Activated CD4-positive, alpha-beta T cell treated with anti-CD3 and anti-CD28 coated beads, Interleukin-2, amount 10 ng/mL, durations not matched to agents 7 days and 5 days (primary cell): Measurements from ENCODE around the gene GABRG3. TPM values are rescaled to one million over a fixed set of nuclear protein-coding genes. Genes with fewer than 3 reads are reported as not detected.

Source experiments
- CTCF ChIA-PET: fragments of 350-600 bp; sonication (Branson Sonifier 250); formaldehyde crosslinking; loops from one replicate; lab custom pipeline; 2021; ENCODE audit warnings: antibody characterized with exemption; lab: Charles Lee
- POLR2A ChIA-PET: fragments of 350-600 bp; sonication (Branson Sonifier 250); formaldehyde crosslinking; loops from one replicate; lab custom pipeline; 2021; ENCODE audit warnings: antibody characterized with exemption; lab: Charles Lee
- DNase-seq: peaks from one replicate; pipeline ENCODE4 v3.0.0-alpha.2; 2020
- H3K27ac Mint-ChIP-seq: one replicate; pipeline ENCODE4 v1.8.0; 2021; ENCODE audit warnings: mild to moderate bottlenecking, moderate library complexity, mixed read lengths
- H3K27me3 Mint-ChIP-seq: one replicate; pipeline ENCODE4 v1.8.0; 2021; ENCODE audit warnings: mixed read lengths
- H3K36me3 Mint-ChIP-seq: one replicate; pipeline ENCODE4 v1.8.0; 2021; ENCODE audit warnings: low read depth, mixed read lengths
- H3K4me1 Mint-ChIP-seq: one replicate; pipeline ENCODE4 v1.8.0; 2021; ENCODE audit warnings: mixed read lengths
- H3K4me3 Mint-ChIP-seq: one replicate; pipeline ENCODE4 v1.8.0; 2021; ENCODE audit warnings: mild to moderate bottlenecking, moderate library complexity, mixed read lengths
- H3K9me3 Mint-ChIP-seq: one replicate; pipeline ENCODE4 v1.8.0; 2021; ENCODE audit warnings: mixed read lengths
- total RNA-seq, 2 experiments: library from RNA; stranded (reverse); gene quantifications; one replicate each; pipeline ENCODE4 v1.2.3, GENCODE V29; 2021

Gene GABRG3
- total RNA-seq, 2 experiments from 2014 or later = not detected

- ChIA-PET POLR2A (no interaction called here), CTCF (no interaction called here)
- Mint-ChIP-seq H3K27me3 (no peaks in the 10 kb centered on the region), H3K27ac (no peak overlapping the region), H3K9me3 (peaks cover 21% of the 10 kb centered on the region), H3K4me3 (no peak overlapping the region), H3K4me1 (no peaks in the 10 kb centered on the region), H3K36me3 (no peaks in the 10 kb centered on the region)
- no peak for DNase-seq
Observed at GRCh38 chr15:27480642-27481041, 509.7 kb downstream of the GABRG3 start.

DNA sequence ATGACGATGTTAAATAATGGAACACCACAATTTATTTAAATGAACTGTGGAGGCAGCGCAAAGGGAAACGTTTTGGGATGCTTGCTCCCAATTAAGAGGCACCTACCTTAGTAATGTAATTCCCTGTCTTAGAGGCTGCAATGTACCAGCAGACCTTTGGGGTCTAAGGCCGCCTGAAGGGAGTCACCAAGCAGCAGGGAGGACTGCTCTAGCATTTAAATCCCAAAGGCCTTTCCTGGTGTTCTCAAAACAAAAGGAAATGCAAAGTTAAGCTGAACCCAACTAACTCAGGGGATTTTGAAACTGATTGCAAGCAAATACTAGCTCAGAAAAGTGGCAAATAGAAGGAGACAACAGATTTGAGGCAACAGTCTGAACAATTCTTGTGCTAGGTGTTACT, 510.8 kb downstream of the GABRG3 start:
- H3K27me3 Mint-ChIP-seq = no peaks in the 10 kb centered on the region
- no peak for DNase-seq
- no peak overlapping the region for H3K4me3 Mint-ChIP-seq
- H3K9me3 Mint-ChIP-seq = peaks cover 21% of the 10 kb centered on the region
- H3K4me1 Mint-ChIP-seq = no peaks in the 10 kb centered on the region
- POLR2A ChIA-PET = no interaction called here
- CTCF ChIA-PET = no interaction called here
- no peak overlapping the region for H3K27ac Mint-ChIP-seq
- H3K36me3 Mint-ChIP-seq = no peaks in the 10 kb centered on the region

GRCh38 chr15:27482287-27482686, 511.3 kb downstream of the GABRG3 start:
- Mint-ChIP-seq H3K4me3 (no peak overlapping the region), H3K4me1 (no peaks in the 10 kb centered on the region), H3K9me3 (peaks cover 18% of the 10 kb centered on the region), H3K27ac (no peak overlapping the region), H3K27me3 (no peaks in the 10 kb centered on the region), H3K36me3 (no peaks in the 10 kb centered on the region)
- ChIA-PET CTCF (no interaction called here), POLR2A (no interaction called here)
- DNase-seq = no peak

- Mint-ChIP-seq H3K4me1 (no peaks in the 10 kb centered on the region), H3K4me3 (no peak overlapping the region), H3K27me3 (no peaks in the 10 kb centered on the region), H3K27ac (no peak overlapping the region), H3K9me3 (peaks cover 15% of the 10 kb centered on the region), H3K36me3 (no peaks in the 10 kb centered on the region)
- ChIA-PET CTCF (no interaction called here), POLR2A (no interaction called here)
- DNase-seq = no peak
Observed at GRCh38 chr15:27483124-27483523, 512.1 kb downstream of the GABRG3 start.

- ChIA-PET CTCF (no interaction called here), POLR2A (no interaction called here)
- Mint-ChIP-seq H3K27me3 (no peaks in the 10 kb centered on the region), H3K4me3 (no peak overlapping the region), H3K9me3 (peaks cover 8% of the 10 kb centered on the region), H3K4me1 (no peaks in the 10 kb centered on the region), H3K36me3 (no peaks in the 10 kb centered on the region), H3K27ac (no peak overlapping the region)
- no peak for DNase-seq
Observed at GRCh38 chr15:27485265-27485664, 514.3 kb downstream of the GABRG3 start.

- POLR2A ChIA-PET = no interaction called here
- H3K36me3 Mint-ChIP-seq = no peaks in the 10 kb centered on the region
Observed at GRCh38 chr15:27486051-27486450, 515.1 kb downstream of the GABRG3 start.

DNA sequence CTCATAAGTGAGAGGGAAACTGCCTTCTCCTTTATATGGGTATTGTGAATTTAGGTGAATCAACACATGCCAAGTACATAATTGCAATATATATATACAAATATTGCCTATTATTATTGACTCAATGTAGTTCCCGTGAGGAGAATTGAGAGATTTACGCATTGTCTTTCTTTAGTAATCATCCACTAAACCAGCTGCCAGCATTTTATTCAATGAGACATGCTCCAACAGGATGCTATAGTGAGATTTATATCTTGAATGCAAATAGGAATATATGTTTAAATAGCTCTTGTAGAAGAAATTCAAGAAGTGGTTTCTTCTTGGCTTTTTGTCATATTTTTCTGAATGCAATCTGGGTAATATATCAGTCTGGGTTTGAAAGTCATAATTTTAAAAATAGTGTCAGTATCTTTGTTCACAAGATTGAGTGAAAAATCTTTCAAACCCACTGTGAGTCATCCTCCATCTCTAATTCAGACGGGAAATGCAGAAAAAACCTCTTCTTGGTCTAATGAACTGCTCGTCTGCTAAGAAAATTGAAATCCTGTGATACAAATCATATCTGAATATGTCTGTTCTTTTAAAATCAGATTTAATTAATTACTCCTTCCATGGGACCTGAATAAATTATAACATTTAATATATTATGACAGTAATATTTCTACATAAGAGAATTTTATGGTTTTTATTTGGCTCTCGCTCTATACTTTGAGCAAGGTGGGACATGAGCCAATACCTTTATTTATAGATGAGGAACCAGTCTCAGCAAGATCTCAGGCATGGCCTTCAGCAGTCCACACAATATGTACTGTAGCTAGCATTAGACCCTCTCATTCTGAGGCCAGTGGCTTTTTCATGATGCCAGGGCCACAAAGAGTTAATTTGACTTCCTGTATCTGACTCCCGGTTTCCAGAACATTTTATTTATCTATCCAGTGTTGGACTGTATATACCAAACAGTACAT, 516.0 kb downstream of the GABRG3 start:
- no peaks in the 10 kb centered on the region for H3K4me1 Mint-ChIP-seq
- ChIA-PET CTCF (no interaction called here), POLR2A (no interaction called here)
- H3K27me3 Mint-ChIP-seq = no peaks in the 10 kb centered on the region
- H3K4me3 Mint-ChIP-seq = no peak overlapping the region
- H3K9me3 Mint-ChIP-seq = peaks cover 11% of the 10 kb centered on the region
- DNase-seq = no peak
- H3K27ac Mint-ChIP-seq = no peak overlapping the region
- H3K36me3 Mint-ChIP-seq = no peaks in the 10 kb centered on the region

More at GRCh38 chr15:27486051-27486450, 515.1 kb downstream of the GABRG3 start:
- Mint-ChIP-seq H3K4me1 (no peaks in the 10 kb centered on the region), H3K27me3 (no peaks in the 10 kb centered on the region), H3K4me3 (no peak overlapping the region), H3K27ac (no peak overlapping the region), H3K9me3 (peaks cover 11% of the 10 kb centered on the region)
- CTCF ChIA-PET = no interaction called here
- no peak for DNase-seq

- CTCF ChIA-PET = no interaction called here
- no peaks in the 10 kb centered on the region for H3K4me1 Mint-ChIP-seq
Observed at GRCh38 chr15:27487846-27488245, 516.9 kb downstream of the GABRG3 start.

GRCh38 chr15:27490867-27491595, 520.0 kb downstream of the GABRG3 start:
- H3K9me3 Mint-ChIP-seq = peaks cover 10% of the 10 kb centered on the region
- DNase-seq = no peak
- H3K27ac Mint-ChIP-seq = no peak overlapping the region
- H3K27me3 Mint-ChIP-seq = no peaks in the 10 kb centered on the region
- no peak overlapping the region for H3K4me3 Mint-ChIP-seq
- POLR2A ChIA-PET = no interaction called here
- CTCF ChIA-PET = no interaction called here
- no peaks in the 10 kb centered on the region for H3K36me3 Mint-ChIP-seq
- H3K4me1 Mint-ChIP-seq = no peaks in the 10 kb centered on the region

More at GRCh38 chr15:27487846-27488245, 516.9 kb downstream of the GABRG3 start:
- Mint-ChIP-seq H3K9me3 (peaks cover 8% of the 10 kb centered on the region), H3K27ac (no peak overlapping the region), H3K36me3 (no peaks in the 10 kb centered on the region), H3K27me3 (no peaks in the 10 kb centered on the region), H3K4me3 (no peak overlapping the region)
- DNase-seq = no peak
- POLR2A ChIA-PET = no interaction called here

- H3K4me1 Mint-ChIP-seq = no peaks in the 10 kb centered on the region
- no peak overlapping the region for H3K27ac Mint-ChIP-seq
- no peaks in the 10 kb centered on the region for H3K36me3 Mint-ChIP-seq
- no peak for DNase-seq
- no peak overlapping the region for H3K4me3 Mint-ChIP-seq
- POLR2A ChIA-PET = no interaction called here
- no peaks in the 10 kb centered on the region for H3K27me3 Mint-ChIP-seq
- H3K9me3 Mint-ChIP-seq = peaks cover 10% of the 10 kb centered on the region
- CTCF ChIA-PET = no interaction called here
Observed at GRCh38 chr15:27491666-27492621, 521.0 kb downstream of the GABRG3 start.

GRCh38 chr15:27495963-27496459, 525.0 kb downstream of the GABRG3 start:
- POLR2A ChIA-PET = no interaction called here
- Mint-ChIP-seq H3K4me3 (no peak overlapping the region), H3K9me3 (peaks cover 8% of the 10 kb centered on the region), H3K27ac (no peak overlapping the region), H3K27me3 (no peaks in the 10 kb centered on the region), H3K36me3 (no peaks in the 10 kb centered on the region), H3K4me1 (no peaks in the 10 kb centered on the region)
- CTCF ChIA-PET = no interaction called here
- DNase-seq = no peak

DNA sequence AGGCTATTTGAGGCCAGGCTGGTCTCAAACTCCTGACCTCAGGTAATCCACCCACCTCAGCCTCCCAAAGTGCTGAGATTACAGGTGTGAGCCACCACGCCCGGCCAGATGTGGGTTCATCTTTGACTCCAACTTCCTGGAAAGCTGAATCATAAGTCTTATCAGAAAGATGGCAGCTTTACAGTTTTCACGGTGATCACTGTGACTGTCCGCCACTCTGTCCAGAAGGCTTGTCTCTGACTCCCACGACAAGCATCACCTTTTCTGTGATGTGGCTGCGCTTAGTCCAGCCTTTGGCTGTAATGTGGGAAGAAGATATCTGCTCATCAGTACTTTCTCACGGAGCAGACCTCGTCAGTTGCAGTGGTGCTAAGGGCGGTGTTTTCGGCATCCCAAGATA, 527.7 kb downstream of the GABRG3 start:
- H3K36me3 Mint-ChIP-seq = no peaks in the 10 kb centered on the region
- H3K4me3 Mint-ChIP-seq = no peak overlapping the region
- H3K27ac Mint-ChIP-seq = no peak overlapping the region
- no peaks in the 10 kb centered on the region for H3K4me1 Mint-ChIP-seq
- ChIA-PET POLR2A (no interaction called here), CTCF (no interaction called here)
- H3K9me3 Mint-ChIP-seq = peaks cover 14% of the 10 kb centered on the region
- no peak for DNase-seq
- no peaks in the 10 kb centered on the region for H3K27me3 Mint-ChIP-seq
